ENCODE results near the gene ZIC5.

Gene ZIC5

DNA sequence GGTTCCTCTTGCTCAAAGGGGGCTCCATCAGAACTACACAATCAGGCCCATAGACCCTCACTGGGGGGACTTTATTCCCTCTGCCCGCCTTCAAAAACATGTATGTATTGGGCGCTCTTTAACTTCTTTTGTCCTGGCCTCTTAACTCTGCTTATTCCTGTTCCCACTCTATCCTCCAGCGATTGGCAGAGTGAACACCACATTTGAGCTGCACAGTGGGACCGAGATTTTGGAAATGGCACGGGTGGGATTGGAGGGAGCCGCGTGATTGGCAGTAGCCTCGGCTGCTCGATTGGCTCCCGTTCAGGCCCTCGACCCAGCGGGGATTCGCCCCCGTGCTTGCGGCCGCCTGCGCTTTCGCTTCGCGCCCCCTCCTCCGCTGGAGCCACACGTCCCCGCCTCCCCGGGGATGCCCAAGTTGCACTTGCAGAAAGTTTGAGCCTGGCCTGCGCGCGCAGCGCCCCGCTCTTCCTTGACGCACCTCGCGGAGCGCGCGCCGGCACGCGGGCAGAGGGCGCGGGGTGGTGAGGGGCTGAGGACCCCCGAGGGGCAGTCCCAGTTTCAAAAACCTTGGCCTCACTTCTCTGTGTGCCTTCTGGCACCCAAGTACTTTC is at the start of gene ZIC5:
Gene ZIC5 (minus strand): TSS at position 192 of the 614 bp plus-strand sequence. CDS start 164 bp downstream, at position 28.
- peaks cover 10 to 18% of the 10 kb centered on the region in 2 donors for H3K4me1 ChIP-seq (ENCODE audit: control insufficient read depth in 1 of 2, insufficient read depth in 2 of 2, low read length in 2 of 2)
- H3K27me3 ChIP-seq (ENCODE audit: control insufficient read depth in 1 of 2, insufficient read depth in 2 of 2, low read length in 2 of 2): peaks cover 85 to 89% of the 10 kb centered on the region in 2 donors
- no peak within 1 kb of the TSS for H3K9ac ChIP-seq (ENCODE audit: low read depth in 1 of 2, low read length in 2 of 2)
- no peaks in the 10 kb centered on the region for H3K9me3 ChIP-seq (ENCODE audit: control insufficient read depth in 1 of 2, low read length in 2 of 2)
- no peak within 1 kb of the TSS for H3K4me3 ChIP-seq (ENCODE audit: low read depth in 1 of 2, low read length in 2 of 2)
- H3K36me3 ChIP-seq (ENCODE audit: control insufficient read depth in 1 of 2, insufficient read depth in 2 of 2, low read length in 2 of 2): no peaks in the 10 kb centered on the region
- no peak within 1 kb of the TSS for H3K27ac ChIP-seq (ENCODE audit: low read depth, low read length)

DNA sequence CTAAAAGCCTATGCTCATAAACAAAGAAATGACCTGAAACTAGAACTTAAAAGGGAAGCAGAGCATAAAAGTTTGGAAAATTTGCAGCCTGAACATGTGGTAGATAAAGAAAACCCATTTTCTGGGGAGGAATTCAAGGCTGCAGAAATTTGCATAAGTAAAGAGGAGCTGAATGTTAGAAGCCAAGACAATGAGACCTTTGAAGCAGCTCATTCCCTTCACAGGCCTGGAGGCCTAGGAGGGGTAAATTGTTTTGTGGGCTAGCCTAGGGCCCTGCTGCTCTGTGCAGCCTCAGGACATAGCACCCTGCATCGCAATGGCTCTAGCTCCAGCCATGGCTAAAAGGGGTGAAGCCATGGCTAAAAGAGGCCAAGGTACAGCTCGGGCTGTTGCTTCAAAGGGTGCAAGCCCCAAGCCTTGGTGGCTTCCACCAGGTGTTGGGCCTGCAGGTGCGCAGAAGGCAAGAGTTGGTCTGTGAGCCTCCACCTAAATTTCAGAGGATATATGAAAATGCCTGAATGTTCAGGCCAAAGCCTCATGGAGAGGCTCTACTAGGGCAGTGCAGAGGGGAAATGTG is 48.3 kb upstream of the ZIC5 start:
- Histone ChIP-seq H3K36me3 (ENCODE audit: control insufficient read depth in 1 of 2, insufficient read depth in 2 of 2, low read length in 2 of 2) (no peaks in the 10 kb centered on the region), H3K27me3 (ENCODE audit: control insufficient read depth in 1 of 2, insufficient read depth in 2 of 2, low read length in 2 of 2) (no peaks in the 10 kb centered on the region)

DNA sequence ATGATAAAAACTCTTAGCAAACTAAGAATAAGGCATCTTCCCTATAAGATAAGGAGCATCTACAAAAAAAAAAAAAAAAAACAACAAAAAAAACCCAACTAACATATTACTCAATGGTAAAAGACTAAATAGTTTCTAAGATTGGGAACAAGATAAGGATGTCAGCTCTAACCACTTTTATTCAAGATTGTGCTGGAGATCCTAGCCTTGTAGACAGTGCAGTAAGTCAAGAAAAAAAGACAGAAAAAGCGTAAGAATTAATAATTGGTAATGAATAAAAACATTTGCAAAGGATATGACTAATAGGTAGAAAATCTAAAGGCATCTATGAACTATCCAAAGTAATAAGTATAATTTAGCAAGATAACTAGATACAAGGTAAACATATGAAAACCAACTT is 43.1 kb upstream of the ZIC5 start:
- Histone ChIP-seq H3K27me3 (ENCODE audit: control insufficient read depth in 1 of 2, insufficient read depth in 2 of 2, low read length in 2 of 2) (no peaks in the 10 kb centered on the region), H3K36me3 (ENCODE audit: control insufficient read depth in 1 of 2, insufficient read depth in 2 of 2, low read length in 2 of 2) (no peaks in the 10 kb centered on the region), H3K9me3 (ENCODE audit: control insufficient read depth in 1 of 2, low read length in 2 of 2) (no peaks in the 10 kb centered on the region), H3K9ac (ENCODE audit: low read depth in 1 of 2, low read length in 2 of 2) (no peak overlapping the region), H3K27ac (ENCODE audit: low read depth, low read length) (no peak overlapping the region), H3K4me1 (ENCODE audit: control insufficient read depth in 1 of 2, insufficient read depth in 2 of 2, low read length in 2 of 2) (no peaks in the 10 kb centered on the region), H3K4me3 (ENCODE audit: low read depth in 1 of 2, low read length in 2 of 2) (no peak overlapping the region)

More for the DNA sequence above, 48.3 kb upstream of the ZIC5 start:
- no peak overlapping the region for H3K4me3 ChIP-seq (ENCODE audit: low read depth in 1 of 2, low read length in 2 of 2)
- no peaks in the 10 kb centered on the region for H3K4me1 ChIP-seq (ENCODE audit: control insufficient read depth in 1 of 2, insufficient read depth in 2 of 2, low read length in 2 of 2)
- no peak overlapping the region for H3K27ac ChIP-seq (ENCODE audit: low read depth, low read length)
- no peak overlapping the region for H3K9ac ChIP-seq (ENCODE audit: low read depth in 1 of 2, low read length in 2 of 2)
- H3K9me3 ChIP-seq (ENCODE audit: control insufficient read depth in 1 of 2, low read length in 2 of 2): no peaks in the 10 kb centered on the region

DNA sequence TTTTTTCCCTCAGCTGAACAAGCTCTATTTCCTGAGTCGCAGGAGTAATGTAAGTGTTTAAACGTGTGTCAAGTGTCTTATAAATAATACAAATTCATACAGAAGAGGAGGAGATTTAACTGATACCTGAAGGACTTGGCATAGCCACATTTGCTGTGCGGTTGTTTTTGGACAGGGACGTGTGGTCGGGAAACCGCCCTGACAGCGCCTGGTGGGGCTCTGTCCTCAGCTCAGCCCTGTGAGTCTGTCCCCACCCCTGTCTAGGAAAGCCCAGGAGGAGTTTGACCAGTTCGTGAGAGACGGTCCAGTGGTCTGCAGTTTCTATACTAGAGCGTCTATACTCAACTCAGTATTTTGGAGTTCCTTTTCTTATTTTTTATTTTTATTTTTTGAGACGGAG is 26.7 kb upstream of the ZIC5 start:
- Histone ChIP-seq H3K27me3 (ENCODE audit: control insufficient read depth in 1 of 2, insufficient read depth in 2 of 2, low read length in 2 of 2) (peaks cover 52 to 56% of the 10 kb centered on the region in 2 donors), H3K27ac (ENCODE audit: low read depth, low read length) (no peak overlapping the region), H3K4me3 (ENCODE audit: low read depth in 1 of 2, low read length in 2 of 2) (no peak overlapping the region), H3K36me3 (ENCODE audit: control insufficient read depth in 1 of 2, insufficient read depth in 2 of 2, low read length in 2 of 2) (no peaks in the 10 kb centered on the region), H3K9me3 (ENCODE audit: control insufficient read depth in 1 of 2, low read length in 2 of 2) (peaks cover 0 to 3% of the 10 kb centered on the region in 2 donors), H3K4me1 (ENCODE audit: control insufficient read depth in 1 of 2, insufficient read depth in 2 of 2, low read length in 2 of 2) (peaks cover 0 to 5% of the 10 kb centered on the region in 2 donors), H3K9ac (ENCODE audit: low read depth in 1 of 2, low read length in 2 of 2) (no peak overlapping the region)

DNA sequence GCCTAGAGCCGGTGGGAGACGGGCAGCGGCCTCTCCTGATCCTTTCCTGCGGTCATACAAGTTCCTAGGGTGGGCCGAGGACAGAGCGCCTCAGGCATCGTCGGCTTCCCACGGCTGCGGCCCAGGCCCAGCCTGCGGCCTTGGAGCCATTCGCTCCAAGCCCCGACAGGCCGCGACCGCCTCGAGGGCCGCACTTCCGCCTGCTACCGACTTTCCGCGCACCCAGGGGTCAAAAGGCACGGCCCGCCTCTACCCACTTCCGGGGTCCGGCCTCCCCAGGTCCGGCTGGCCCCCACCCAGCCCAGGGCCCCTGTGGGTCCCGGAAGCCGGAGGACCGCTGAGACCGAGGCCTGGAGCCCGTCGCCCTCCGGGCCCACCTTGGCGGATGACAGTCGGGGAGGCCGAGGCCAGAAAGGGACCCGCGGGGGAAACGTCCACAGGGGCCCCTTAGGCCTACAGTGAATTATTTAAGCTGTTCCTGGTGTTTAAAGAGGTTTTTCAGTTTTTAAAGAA is 26.2 kb upstream of the ZIC5 start:
- Histone ChIP-seq H3K27ac (ENCODE audit: low read depth, low read length) (no peak overlapping the region), H3K9me3 (ENCODE audit: control insufficient read depth in 1 of 2, low read length in 2 of 2) (peaks cover 0 to 3% of the 10 kb centered on the region in 2 donors), H3K4me3 (ENCODE audit: low read depth in 1 of 2, low read length in 2 of 2) (no peak overlapping the region), H3K36me3 (ENCODE audit: control insufficient read depth in 1 of 2, insufficient read depth in 2 of 2, low read length in 2 of 2) (no peaks in the 10 kb centered on the region), H3K4me1 (ENCODE audit: control insufficient read depth in 1 of 2, insufficient read depth in 2 of 2, low read length in 2 of 2) (peaks cover 0 to 5% of the 10 kb centered on the region in 2 donors), H3K9ac (ENCODE audit: low read depth in 1 of 2, low read length in 2 of 2) (no peak overlapping the region), H3K27me3 (ENCODE audit: control insufficient read depth in 1 of 2, insufficient read depth in 2 of 2, low read length in 2 of 2) (peaks cover 56 to 61% of the 10 kb centered on the region in 2 donors)

DNA sequence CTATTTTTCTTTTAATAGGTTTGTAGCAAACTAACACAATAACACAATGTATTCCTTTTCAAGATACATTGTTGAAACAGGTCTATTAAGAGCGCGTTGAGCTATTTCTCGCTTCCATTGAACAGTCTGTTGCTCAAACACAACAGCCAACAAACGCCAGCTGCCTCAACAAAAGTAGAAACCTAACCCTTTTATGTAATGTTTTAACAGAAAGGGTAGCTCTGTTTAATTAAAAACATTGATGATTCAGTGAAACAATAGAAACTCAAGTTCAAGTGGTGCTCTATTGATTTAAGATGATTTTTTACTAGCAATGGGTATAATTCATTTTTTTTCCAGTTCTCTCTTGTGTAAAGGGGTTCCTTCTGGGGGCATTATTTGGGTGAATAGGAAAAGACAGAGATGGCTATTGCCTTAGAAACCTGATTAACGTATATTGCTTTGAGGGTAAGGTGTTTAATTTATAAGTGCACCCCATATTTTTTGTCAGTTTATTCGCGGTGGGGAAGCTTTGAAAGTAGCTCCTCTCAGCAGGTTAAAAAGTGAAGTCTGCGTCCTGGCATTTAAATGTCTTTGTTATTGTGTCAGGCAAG is 24.9 kb upstream of the ZIC5 start:
- H3K27ac ChIP-seq (ENCODE audit: low read depth, low read length): no peak overlapping the region
- H3K36me3 ChIP-seq (ENCODE audit: control insufficient read depth in 1 of 2, insufficient read depth in 2 of 2, low read length in 2 of 2): no peaks in the 10 kb centered on the region
- H3K4me1 ChIP-seq (ENCODE audit: control insufficient read depth in 1 of 2, insufficient read depth in 2 of 2, low read length in 2 of 2): peaks cover 0 to 5% of the 10 kb centered on the region in 2 donors
- no peak overlapping the region for H3K9ac ChIP-seq (ENCODE audit: low read depth in 1 of 2, low read length in 2 of 2)
- no peak overlapping the region for H3K4me3 ChIP-seq (ENCODE audit: low read depth in 1 of 2, low read length in 2 of 2)
- peaks cover 69 to 74% of the 10 kb centered on the region in 2 donors for H3K27me3 ChIP-seq (ENCODE audit: control insufficient read depth in 1 of 2, insufficient read depth in 2 of 2, low read length in 2 of 2)
- H3K9me3 ChIP-seq (ENCODE audit: control insufficient read depth in 1 of 2, low read length in 2 of 2): peaks cover 0 to 3% of the 10 kb centered on the region in 2 donors

DNA sequence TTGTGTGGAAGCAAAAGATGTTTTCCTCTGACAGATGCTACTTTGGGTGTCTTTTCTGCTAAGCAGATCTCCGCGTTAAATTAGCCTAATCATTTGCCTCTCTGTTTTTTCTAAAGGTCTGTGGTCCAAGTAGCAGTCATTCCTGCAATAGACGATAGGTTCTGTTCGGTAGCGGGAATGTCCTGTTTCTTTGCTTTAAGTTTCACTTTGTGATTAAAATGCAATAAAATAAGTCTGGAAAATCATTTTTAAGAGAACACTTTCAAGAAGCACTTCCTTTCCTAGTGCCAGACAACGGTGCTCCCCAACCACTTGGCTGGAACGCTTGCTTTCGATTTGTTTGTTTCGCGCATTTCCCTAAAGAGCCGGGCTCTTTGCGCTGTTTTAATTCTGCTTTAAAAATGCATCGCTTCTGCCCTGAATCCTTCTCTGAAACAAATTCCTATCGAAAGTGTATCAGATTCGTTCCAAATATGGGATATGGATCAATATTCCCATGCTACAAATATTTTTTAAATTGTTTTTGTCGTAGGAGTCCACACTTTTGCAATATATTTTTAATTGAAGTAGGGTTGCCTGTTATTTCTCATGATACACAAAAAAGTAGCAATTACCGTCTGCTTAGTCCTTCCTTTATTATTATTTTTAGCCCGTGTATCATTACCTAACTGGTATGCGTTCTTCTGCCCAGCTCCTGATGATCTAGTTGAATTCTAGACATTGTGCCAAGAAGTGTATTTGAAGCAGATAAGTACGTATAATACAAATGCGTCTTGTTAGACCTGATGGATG is 24.2 kb upstream of the ZIC5 start:
- Histone ChIP-seq H3K9me3 (ENCODE audit: control insufficient read depth in 1 of 2, low read length in 2 of 2) (peaks cover 0 to 3% of the 10 kb centered on the region in 2 donors), H3K9ac (ENCODE audit: low read depth in 1 of 2, low read length in 2 of 2) (no peak overlapping the region), H3K36me3 (ENCODE audit: control insufficient read depth in 1 of 2, insufficient read depth in 2 of 2, low read length in 2 of 2) (no peaks in the 10 kb centered on the region), H3K4me1 (ENCODE audit: control insufficient read depth in 1 of 2, insufficient read depth in 2 of 2, low read length in 2 of 2) (peaks cover 0 to 5% of the 10 kb centered on the region in 2 donors), H3K4me3 (ENCODE audit: low read depth in 1 of 2, low read length in 2 of 2) (peak overlapping the region in 1 of 2 donors; percentile 19), H3K27ac (ENCODE audit: low read depth, low read length) (no peak overlapping the region), H3K27me3 (ENCODE audit: control insufficient read depth in 1 of 2, insufficient read depth in 2 of 2, low read length in 2 of 2) (peaks cover 76 to 80% of the 10 kb centered on the region in 2 donors)

DNA sequence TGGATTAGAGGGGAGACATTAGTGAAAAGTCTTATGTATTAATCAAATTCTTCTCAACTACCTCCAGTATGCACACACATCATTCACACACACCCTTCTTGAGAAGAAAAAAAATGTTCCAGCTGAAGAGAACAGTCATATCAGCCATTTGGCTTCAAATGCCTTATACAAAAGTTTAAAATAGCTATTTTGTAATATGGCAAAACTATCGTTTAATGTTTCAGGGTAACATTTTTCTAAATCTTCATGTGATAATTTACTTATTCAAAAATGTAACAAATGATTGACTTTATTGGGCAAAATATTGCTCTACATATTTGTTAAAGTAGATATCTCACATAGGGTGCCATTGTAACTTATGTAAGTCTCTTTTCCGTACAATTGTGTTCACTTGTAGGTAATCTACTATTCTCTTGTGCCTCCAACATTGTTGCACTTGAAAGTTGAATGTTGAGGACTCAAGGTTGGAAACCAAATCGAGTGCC is 23.6 kb upstream of the ZIC5 start:
- Histone ChIP-seq H3K9me3 (ENCODE audit: control insufficient read depth in 1 of 2, low read length in 2 of 2) (peaks cover 0 to 3% of the 10 kb centered on the region in 2 donors), H3K27me3 (ENCODE audit: control insufficient read depth in 1 of 2, insufficient read depth in 2 of 2, low read length in 2 of 2) (peaks cover 82 to 87% of the 10 kb centered on the region in 2 donors), H3K9ac (ENCODE audit: low read depth in 1 of 2, low read length in 2 of 2) (no peak overlapping the region), H3K4me1 (ENCODE audit: control insufficient read depth in 1 of 2, insufficient read depth in 2 of 2, low read length in 2 of 2) (peaks cover 3 to 7% of the 10 kb centered on the region in 2 donors), H3K36me3 (ENCODE audit: control insufficient read depth in 1 of 2, insufficient read depth in 2 of 2, low read length in 2 of 2) (no peaks in the 10 kb centered on the region), H3K4me3 (ENCODE audit: low read depth in 1 of 2, low read length in 2 of 2) (peak overlapping the region in 1 of 2 donors; percentile 19), H3K27ac (ENCODE audit: low read depth, low read length) (no peak overlapping the region)

DNA sequence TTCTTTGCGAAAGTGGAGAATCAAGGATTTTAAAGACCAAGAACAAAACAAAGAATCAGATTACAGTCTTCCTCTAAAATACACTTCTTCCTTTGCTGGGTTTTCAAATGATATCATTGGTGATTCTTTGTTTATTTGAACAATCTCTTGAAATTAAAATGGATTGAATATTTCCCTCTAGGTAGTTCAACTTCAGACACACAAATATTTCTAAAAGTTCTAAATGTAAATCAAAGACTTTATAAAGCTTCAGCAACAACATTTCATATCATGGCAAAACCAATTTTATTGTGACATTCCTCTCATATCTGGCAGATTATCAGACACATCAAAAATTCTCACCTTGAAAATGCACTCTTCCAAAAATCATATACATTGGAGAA is 23.1 kb upstream of the ZIC5 start:
- peaks cover 88 to 92% of the 10 kb centered on the region in 2 donors for H3K27me3 ChIP-seq (ENCODE audit: control insufficient read depth in 1 of 2, insufficient read depth in 2 of 2, low read length in 2 of 2)
- peaks cover 8 to 13% of the 10 kb centered on the region in 2 donors for H3K4me1 ChIP-seq (ENCODE audit: control insufficient read depth in 1 of 2, insufficient read depth in 2 of 2, low read length in 2 of 2)
- peaks cover 0 to 3% of the 10 kb centered on the region in 2 donors for H3K9me3 ChIP-seq (ENCODE audit: control insufficient read depth in 1 of 2, low read length in 2 of 2)
- no peak overlapping the region for H3K4me3 ChIP-seq (ENCODE audit: low read depth in 1 of 2, low read length in 2 of 2)
- no peaks in the 10 kb centered on the region for H3K36me3 ChIP-seq (ENCODE audit: control insufficient read depth in 1 of 2, insufficient read depth in 2 of 2, low read length in 2 of 2)
- H3K9ac ChIP-seq (ENCODE audit: low read depth in 1 of 2, low read length in 2 of 2): no peak overlapping the region
- no peak overlapping the region for H3K27ac ChIP-seq (ENCODE audit: low read depth, low read length)
